Epithelial cell of proximal tubule (primary cell): ENCODE measurements around the gene KCNQ1. TPM values are rescaled to one million over a fixed set of nuclear protein-coding genes. Genes with fewer than 3 reads are reported as not detected.

Experiments
- DNase-seq: peaks from one replicate; pipeline ENCODE4 v3.0.0-alpha.2; 2011; ENCODE audit warnings: low read depth
- H3K4me3 ChIP-seq: 2 replicates; pipeline ENCODE4 v1.5.1; 2011; ENCODE audit warnings: low read depth, mild to moderate bottlenecking, low read length
- total RNA-seq: library from RNA; depleted of rRNA; stranded (reverse); fragments of >200 nt; gene quantifications from 2 replicates; pipeline ENCODE4 v1.2.3, GENCODE V29; 2015
- TF ChIP-seq, protein P1 (sequence below): conservative IDR thresholded peaks from 2 replicates; pipeline ENCODE4 v1.5.1; 2012; ENCODE audit warnings: low read depth, mild to moderate bottlenecking, low read length

The KCNQ1 gene
- total RNA-seq, 1 donor from 2014 or later, result 0.46 TPM

DNA sequence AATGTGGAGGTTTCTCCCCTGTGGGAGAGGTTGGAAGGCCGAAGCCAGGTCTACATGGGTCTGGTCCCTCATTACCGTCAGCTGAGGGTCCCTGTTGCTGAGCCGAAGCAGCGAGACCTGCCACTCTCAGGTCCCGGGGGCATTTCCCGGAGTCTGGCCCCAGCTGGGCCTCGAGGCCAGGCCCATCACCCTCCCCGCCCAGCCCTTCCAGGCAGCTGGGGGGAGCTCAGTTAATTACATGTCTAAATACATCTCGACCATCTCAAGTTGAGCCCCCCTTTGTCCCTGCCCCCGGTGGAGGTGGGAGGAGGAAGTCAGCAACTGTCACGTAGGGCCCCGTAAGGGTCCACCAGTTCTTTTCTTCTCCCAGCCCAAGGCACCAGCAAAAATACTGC is 437.2 kb downstream of the KCNQ1 start:
- no peak overlapping the region for H3K4me3 ChIP-seq
- TF ChIP-seq, protein P1, sequence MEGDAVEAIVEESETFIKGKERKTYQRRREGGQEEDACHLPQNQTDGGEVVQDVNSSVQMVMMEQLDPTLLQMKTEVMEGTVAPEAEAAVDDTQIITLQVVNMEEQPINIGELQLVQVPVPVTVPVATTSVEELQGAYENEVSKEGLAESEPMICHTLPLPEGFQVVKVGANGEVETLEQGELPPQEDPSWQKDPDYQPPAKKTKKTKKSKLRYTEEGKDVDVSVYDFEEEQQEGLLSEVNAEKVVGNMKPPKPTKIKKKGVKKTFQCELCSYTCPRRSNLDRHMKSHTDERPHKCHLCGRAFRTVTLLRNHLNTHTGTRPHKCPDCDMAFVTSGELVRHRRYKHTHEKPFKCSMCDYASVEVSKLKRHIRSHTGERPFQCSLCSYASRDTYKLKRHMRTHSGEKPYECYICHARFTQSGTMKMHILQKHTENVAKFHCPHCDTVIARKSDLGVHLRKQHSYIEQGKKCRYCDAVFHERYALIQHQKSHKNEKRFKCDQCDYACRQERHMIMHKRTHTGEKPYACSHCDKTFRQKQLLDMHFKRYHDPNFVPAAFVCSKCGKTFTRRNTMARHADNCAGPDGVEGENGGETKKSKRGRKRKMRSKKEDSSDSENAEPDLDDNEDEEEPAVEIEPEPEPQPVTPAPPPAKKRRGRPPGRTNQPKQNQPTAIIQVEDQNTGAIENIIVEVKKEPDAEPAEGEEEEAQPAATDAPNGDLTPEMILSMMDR, result no peak
- DNase-seq, result no peak

DNA sequence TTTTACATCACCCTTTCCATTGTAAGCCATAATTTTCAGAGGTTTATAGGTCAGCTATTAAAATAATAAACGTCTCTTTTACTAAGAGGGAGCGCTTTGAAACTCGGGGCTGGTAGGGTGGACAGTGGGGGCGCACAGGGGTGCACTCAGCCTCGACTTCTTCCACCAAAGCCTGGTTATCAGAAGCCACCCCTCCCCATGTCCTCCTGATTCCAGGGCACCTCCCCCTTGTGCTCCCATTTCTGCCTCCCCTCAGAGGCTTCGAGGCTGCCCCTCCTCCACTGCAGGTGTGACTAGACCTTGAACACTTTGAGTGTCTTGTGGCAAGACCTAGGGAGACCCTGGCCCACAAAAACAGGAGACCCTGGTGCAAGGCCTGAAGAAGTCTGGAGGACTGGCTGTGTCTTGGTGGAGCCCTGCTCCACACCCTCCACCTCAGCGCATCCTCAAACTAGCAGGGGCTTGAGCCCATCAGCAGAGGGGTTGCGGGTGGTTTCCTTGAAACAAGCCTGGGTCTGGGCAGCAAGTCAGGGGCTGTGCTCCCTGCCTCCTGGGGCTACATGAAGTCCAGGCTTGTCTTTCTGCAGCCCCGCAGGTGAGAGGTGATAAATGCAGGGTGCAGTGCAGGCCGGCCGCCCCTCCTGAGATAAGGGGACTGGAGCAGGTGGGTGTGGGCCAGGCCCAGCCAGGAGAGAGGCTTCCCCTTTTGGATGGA is 437.7 kb downstream of the KCNQ1 start:
- TF ChIP-seq, protein P1, result no peak
- DNase-seq, result no peak
- H3K4me3 ChIP-seq, result no peak overlapping the region

DNA sequence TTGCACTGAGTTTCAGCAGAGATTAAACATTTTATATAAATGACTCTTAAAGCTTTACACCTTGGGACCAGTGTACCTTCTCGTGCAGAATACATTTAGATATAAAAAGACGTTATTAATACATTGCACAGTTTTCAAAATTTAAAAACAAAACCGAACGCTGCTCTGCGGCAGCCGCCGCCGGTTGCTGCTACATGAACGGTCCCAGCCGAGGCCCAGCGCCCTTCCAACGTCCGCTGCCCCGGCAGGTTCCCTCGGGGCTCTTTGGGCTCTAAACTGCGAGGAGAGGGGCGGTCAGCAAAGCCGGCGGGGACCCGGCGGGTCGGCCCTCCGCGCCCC is 438.8 kb downstream of the KCNQ1 start:
- DNase-seq, result no peak
- peak overlapping the region; percentile 63 for H3K4me3 ChIP-seq
- TF ChIP-seq, protein P1, result no peak

DNA sequence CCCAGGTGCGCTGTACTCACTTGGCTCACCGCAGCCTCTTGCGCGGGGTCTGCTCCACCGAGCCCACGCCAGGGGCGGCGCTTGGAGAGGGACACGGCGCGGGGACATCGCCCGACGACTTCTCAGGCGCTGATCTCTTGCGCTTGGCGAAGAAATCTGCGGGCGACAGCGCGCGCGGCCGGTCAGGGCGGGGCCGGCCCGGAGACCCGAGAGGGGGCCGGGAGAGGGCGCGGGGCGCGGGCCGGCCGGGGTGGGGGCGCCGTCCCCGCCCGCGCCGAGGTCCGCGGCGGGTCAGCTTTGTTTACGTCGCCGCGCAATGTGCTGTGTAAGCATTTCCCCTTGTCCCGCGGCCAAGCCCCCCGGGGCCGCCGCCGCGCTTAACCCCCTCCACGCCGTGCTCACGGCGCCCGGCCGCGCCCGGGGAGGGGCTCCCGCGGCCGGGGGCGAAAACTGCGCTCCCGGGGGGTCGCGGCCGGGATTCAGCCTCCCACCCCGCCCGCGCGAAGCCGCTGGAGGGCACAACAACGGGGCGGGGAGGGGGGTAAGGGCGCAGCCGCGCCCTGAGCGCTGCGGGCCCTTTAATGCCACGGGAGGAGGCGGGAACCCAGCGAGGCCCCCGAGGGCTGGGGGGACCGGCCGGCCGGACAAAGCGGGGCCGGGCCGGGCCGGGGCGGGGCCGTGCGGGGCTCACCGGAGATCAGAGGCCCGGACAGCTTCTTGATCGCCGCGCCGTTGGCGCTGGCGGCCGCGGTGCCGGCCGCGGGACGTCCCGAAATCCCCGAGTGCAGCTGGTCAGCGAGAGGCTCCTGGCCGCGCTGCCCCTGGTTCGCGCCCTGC is 439.4 kb downstream of the KCNQ1 start:
- TF ChIP-seq, protein P1, result no peak
- peak overlapping the region; percentile 63 for H3K4me3 ChIP-seq
- DNase-seq, result no peak

DNA sequence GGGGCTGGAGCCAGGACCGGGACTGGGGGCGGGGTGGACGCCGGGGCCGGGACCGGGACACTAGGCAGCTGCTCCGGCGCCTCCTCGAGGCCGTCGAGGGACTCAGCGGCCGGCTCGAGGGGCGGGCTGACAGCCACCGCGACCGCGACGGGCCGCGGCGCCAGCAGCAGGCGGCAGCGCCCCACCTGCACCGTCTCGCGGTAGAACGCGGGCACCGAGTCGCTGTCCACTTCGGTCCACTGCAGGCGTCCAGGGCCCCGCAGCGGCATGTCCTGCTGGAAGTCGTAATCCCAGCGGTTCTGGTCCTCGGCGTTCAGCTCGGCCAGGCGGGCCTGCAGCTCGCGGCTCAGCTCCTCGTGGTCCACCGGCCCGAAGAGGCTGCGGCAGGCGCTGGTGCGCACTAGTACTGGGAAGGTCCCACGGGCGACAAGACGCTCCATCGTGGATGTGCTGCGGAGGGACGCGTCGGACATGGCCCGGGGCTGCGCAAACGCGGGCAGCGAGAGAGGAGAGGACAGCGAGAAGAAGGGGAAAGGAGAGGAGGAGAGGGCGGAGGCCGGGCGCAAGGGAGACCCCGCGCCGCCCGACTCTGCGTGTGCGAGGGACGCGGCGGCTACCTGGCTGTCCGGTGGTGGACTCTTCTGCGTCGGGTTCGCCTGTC is 440.3 kb downstream of the KCNQ1 start:
- TF ChIP-seq, protein P1, result no peak
- DNase-seq, result no peak
- H3K4me3 ChIP-seq, result peak overlapping the region; percentile 60

DNA sequence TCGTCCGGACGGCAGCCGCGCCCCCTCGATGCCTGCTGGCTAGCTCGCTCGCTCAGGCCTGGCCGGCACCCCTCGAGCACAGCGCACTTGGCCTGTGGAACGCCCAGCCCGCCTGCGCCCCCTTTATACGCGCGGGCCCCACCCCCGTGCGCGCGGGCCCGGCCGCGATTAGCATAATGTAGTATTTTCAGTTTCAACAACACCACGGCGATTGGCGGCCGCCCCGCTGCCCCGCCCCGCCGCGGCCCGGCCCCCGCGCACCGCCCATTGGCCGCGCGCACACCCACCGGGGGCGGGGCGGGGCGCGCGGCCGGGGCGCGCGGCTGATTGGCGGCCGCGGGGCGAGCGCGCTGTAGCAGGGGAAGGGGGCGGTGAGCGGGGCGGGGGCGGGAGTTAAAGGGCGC is 440.9 kb downstream of the KCNQ1 start, which contains the start of gene CDKN1C:
CDKN1C (minus strand) TSS at position 98 of the 404 bp plus-strand sequence. CDS start 319 bp downstream, outside the sequence.
- TF ChIP-seq, protein P1, result no peak
- DNase-seq, result no peak
- peak within 1 kb of the TSS; percentile 63 for H3K4me3 ChIP-seq
